Naive B cell (primary cell): ENCODE data around the gene CPLX3. TPM values are rescaled to one million over a fixed set of nuclear protein-coding genes. Genes with fewer than 3 reads are reported as not detected.

Experiments
- ATAC-seq, 2 donors: fragments of 150-1000 bp; cut with Tn5 transposase; 2 replicates each; pipeline ENCODE4 v1.10.0; 2021; ENCODE audit warnings: low read depth in 2 of 2, mild to moderate bottlenecking in 2 of 2, moderate library complexity in 2 of 2
- DNase-seq: peaks from one replicate; pipeline ENCODE4 v3.0.0; 2022
- H3K27ac Mint-ChIP-seq, 6 donors: one replicate each; pipeline ENCODE4 v1.8.0; 2020 to 2022; ENCODE audit warnings: mild to moderate bottlenecking in 6 of 6, mixed read lengths in 6 of 6, moderate library complexity in 5 of 6, inconsistent platforms in 2 of 6
- H3K27me3 Mint-ChIP-seq, 3 donors: one replicate each; pipeline ENCODE4 v1.8.0; 2021 to 2022; ENCODE audit warnings: mixed read lengths in 3 of 3, mild to moderate bottlenecking in 1 of 3
- H3K36me3 Mint-ChIP-seq, 2 donors: one replicate each; pipeline ENCODE4 v1.8.0; 2020 to 2022; ENCODE audit warnings: mixed read lengths in 2 of 2, inconsistent platforms in 1 of 2, mild to moderate bottlenecking in 1 of 2
- H3K4me1 Mint-ChIP-seq, 3 donors: one replicate each; pipeline ENCODE4 v1.8.0; 2020 to 2022; ENCODE audit warnings: mixed read lengths in 3 of 3, inconsistent platforms in 1 of 3, mild to moderate bottlenecking in 1 of 3, moderate library complexity in 1 of 3
- H3K4me3 Mint-ChIP-seq, 8 donors: one replicate each; pipeline ENCODE4 v1.8.0; 2020 to 2022; ENCODE audit warnings: mild to moderate bottlenecking in 8 of 8, mixed read lengths in 8 of 8, moderate library complexity in 8 of 8, inconsistent platforms in 2 of 8
- H3K9me3 Mint-ChIP-seq, 7 donors: one replicate each; pipeline ENCODE4 v1.8.0; 2020 to 2022; ENCODE audit warnings: mixed read lengths in 7 of 7, mild to moderate bottlenecking in 5 of 7, inconsistent platforms in 2 of 7, moderate library complexity in 1 of 7
- polyA plus RNA-seq, 6 donors: library from polyadenylated mRNA; unstranded; fragments of 300-500 nt; fragmentation: Illumina TruSeq; gene quantifications; one replicate each; pipeline ENCODE4 v1.2.3, GENCODE V29; 2021; ENCODE audit warnings: low read depth in 6 of 6

CPLX3 gene
- polyA plus RNA-seq, 6 donors from 2014 or later: not detected

GRCh38 chr15:74791667-74792066, 34.8 kb upstream of the CPLX3 start:
- peaks cover 0 to 18% of the 10 kb centered on the region in 2 donors for H3K36me3 Mint-ChIP-seq
- peaks cover 75 to 94% (median 90%) of the 10 kb centered on the region in 3 donors for H3K4me1 Mint-ChIP-seq
- ATAC-seq (no peak), DNase-seq (no peak)
- no peaks in the 10 kb centered on the region for H3K27me3 Mint-ChIP-seq
- H3K9me3 Mint-ChIP-seq: no peaks in the 10 kb centered on the region
- peak overlapping the region; percentile 9 to 100 (median 97) for H3K27ac Mint-ChIP-seq
- H3K4me3 Mint-ChIP-seq: peak overlapping the region; percentile 73 to 99 (median 92)

DNA sequence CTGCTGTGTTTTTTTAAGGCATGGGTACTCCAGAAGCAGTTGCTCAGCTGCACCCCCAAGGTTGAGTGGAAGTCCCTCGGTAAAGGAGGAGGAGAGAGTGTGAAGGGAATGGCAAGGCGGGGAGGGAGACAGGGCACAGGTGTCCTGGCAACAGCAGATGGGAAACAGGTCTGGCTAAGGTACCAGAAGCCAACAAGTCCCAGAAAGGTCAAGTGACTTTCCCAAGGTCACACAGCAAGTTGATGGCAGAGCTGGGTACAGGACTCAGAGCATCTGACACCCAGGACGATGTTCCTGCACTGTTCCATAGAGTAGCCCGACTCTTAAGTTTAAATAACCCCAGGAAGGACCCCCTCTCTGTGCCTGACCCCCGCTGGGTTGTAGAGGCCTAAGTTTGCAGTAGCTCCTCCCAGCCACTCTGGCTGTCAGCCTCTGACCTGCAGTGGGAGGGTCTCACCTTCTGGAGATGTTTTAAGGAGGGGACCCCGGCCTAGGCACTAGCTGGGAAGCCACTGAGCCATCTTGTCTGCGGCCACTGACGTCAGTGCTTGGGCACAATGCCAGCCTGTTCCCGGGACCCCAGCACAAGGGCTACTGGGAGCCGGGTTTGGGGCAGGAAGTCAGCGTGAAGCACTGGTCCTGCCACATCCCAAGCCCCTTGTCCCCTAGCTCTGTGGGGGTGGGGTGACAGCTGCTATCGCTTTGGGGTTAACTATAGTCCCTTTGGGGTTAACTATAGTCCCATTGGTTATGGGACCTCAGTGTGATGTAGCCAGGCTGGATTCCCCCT, 34.0 kb upstream of the CPLX3 start:
- peak overlapping the region; percentile 73 to 99 (median 92) for H3K4me3 Mint-ChIP-seq
- H3K27me3 Mint-ChIP-seq: no peaks in the 10 kb centered on the region
- DNase-seq: no peak
- H3K9me3 Mint-ChIP-seq: no peaks in the 10 kb centered on the region
- H3K36me3 Mint-ChIP-seq: peaks cover 0 to 18% of the 10 kb centered on the region in 2 donors
- ATAC-seq: no peak
- peaks cover 73 to 94% (median 88%) of the 10 kb centered on the region in 3 donors for H3K4me1 Mint-ChIP-seq
- peak overlapping the region; percentile 88 to 100 (median 97) for H3K27ac Mint-ChIP-seq

DNA sequence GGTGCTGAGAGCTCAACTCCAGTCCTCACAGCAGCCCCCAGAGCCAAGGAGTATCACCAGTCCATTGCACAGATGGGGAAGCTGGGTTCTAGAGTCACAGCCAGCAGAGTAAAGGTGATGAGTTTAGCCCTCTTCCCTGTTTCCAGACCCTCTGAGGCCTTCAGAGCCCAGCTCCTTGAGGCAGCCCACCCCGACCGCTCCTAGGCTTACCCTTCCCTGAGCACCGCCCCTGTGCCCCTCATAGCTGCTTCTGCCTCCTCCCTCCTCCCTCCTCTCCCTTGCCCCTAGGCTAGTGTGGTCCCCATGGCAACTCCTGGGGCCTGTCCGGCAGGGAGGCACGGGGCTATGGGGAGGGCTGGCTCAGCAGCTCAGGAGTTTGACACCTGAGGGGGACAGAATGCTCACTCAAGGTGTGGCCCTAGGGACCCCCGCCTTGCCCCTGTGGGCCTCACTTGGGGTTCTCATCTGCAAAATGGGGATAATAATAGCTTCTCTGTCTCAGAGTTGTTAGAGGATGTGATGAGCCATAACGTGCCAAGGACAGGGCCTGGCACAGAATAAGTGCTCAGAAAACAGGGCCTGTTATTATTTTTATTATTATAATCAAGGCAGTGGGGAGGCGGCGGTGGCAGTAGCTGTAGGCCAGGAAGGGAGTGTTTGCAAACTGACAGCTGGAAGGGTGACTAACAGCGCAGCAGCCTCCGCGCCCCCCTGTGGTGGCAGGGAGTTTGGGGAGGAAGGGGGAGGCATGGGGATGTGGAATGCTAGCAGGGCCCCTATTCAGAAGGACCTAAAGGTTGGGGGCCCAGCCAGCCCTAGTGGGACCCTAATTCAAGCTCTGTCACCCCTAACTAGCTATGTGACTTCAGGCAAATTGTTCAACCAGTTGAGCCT, 33.0 kb upstream of the CPLX3 start:
- no peaks in the 10 kb centered on the region for H3K27me3 Mint-ChIP-seq
- no peaks in the 10 kb centered on the region for H3K9me3 Mint-ChIP-seq
- peak; percentile 60 for DNase-seq
- peaks cover 0 to 18% of the 10 kb centered on the region in 2 donors for H3K36me3 Mint-ChIP-seq
- H3K27ac Mint-ChIP-seq: peak overlapping the region; percentile 60 to 94 (median 86)
- ATAC-seq: peak in 1 of 2 donors; percentile 8
- peaks cover 72 to 94% (median 88%) of the 10 kb centered on the region in 3 donors for H3K4me1 Mint-ChIP-seq
- peak overlapping the region; percentile 69 to 98 (median 88) for H3K4me3 Mint-ChIP-seq

GRCh38 chr15:74794248-74794969, 32.0 kb upstream of the CPLX3 start:
- H3K27ac Mint-ChIP-seq: peak overlapping the region in 5 of 6 donors; percentile 70 to 96 (median 95)
- ATAC-seq: no peak
- H3K36me3 Mint-ChIP-seq: peaks cover 0 to 18% of the 10 kb centered on the region in 2 donors
- peaks cover 73 to 95% (median 89%) of the 10 kb centered on the region in 3 donors for H3K4me1 Mint-ChIP-seq
- H3K9me3 Mint-ChIP-seq: no peaks in the 10 kb centered on the region
- peak overlapping the region; percentile 6 to 87 (median 70) for H3K4me3 Mint-ChIP-seq
- DNase-seq: no peak
- H3K27me3 Mint-ChIP-seq: no peaks in the 10 kb centered on the region

- no peaks in the 10 kb centered on the region for H3K27me3 Mint-ChIP-seq
- DNase-seq (no peak), ATAC-seq (no peak)
- no peaks in the 10 kb centered on the region for H3K9me3 Mint-ChIP-seq
- H3K4me1 Mint-ChIP-seq: peaks cover 73 to 95% (median 89%) of the 10 kb centered on the region in 3 donors
- peak overlapping the region; percentile 58 to 87 (median 74) for H3K4me3 Mint-ChIP-seq
- H3K36me3 Mint-ChIP-seq: peaks cover 0 to 18% of the 10 kb centered on the region in 2 donors
- peak overlapping the region in 5 of 6 donors; percentile 70 to 96 (median 95) for H3K27ac Mint-ChIP-seq
These were observed 31.5 kb upstream of the CPLX3 start for GRCh38 chr15:74794970-74795349.

DNA sequence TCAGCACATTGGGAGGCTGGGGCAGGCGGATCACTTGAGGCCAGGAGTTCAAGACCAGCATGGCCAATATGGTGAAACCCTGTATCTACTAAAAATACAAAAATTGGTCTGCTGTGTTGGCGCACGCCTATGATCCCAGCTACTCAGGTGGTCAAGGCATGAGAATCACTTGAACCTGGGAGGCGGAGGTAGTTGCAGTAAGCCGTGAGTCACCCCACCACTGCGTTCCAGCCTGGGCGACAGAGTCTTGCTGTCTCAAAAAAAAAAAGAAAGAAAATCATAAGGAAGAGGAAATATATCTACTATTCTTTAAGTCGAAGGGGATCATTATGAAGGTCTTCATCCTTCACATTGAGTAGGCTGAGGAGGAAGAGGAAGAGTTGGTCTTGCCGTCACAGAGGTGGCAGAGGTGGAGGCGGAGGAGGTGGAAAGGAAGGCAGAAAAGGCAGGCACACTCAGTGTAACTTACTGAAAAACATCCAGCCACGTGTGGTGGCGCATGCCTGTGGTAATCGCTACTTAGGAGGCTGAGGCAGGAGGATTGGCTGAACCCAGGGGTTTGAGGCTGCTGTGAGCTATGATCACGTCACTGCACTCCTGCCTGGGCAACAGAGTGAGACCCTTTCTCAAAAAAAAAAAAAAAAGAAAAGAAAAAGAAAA, 30.3 kb upstream of the CPLX3 start:
- peak overlapping the region in 7 of 8 donors; percentile 25 to 83 (median 48) for H3K4me3 Mint-ChIP-seq
- H3K27me3 Mint-ChIP-seq: no peaks in the 10 kb centered on the region
- ATAC-seq (no peak), DNase-seq (no peak)
- peak overlapping the region in 5 of 6 donors; percentile 58 to 99 (median 95) for H3K27ac Mint-ChIP-seq
- H3K4me1 Mint-ChIP-seq: peaks cover 73 to 89% (median 84%) of the 10 kb centered on the region in 3 donors
- H3K9me3 Mint-ChIP-seq: no peaks in the 10 kb centered on the region
- H3K36me3 Mint-ChIP-seq: peaks cover 0 to 20% of the 10 kb centered on the region in 2 donors

- DNase-seq (no peak), ATAC-seq (no peak)
- Mint-ChIP-seq H3K4me1 (peaks cover 54 to 64% (median 58%) of the 10 kb centered on the region in 3 donors), H3K36me3 (peaks cover 0 to 15% of the 10 kb centered on the region in 2 donors), H3K27ac (peak overlapping the region; percentile 94 to 99 (median 96)), H3K4me3 (peak overlapping the region in 7 of 8 donors; percentile 21 to 89 (median 69)), H3K27me3 (no peaks in the 10 kb centered on the region), H3K9me3 (no peaks in the 10 kb centered on the region)
These were observed 27.8 kb upstream of the CPLX3 start for GRCh38 chr15:74798388-74799254.

GRCh38 chr15:74799255-74799855, 27.1 kb upstream of the CPLX3 start:
- Mint-ChIP-seq H3K4me3 (peak overlapping the region in 7 of 8 donors; percentile 60 to 83 (median 67)), H3K36me3 (peaks cover 5 to 22% of the 10 kb centered on the region in 2 donors), H3K27me3 (no peaks in the 10 kb centered on the region), H3K4me1 (peaks cover 56 to 64% (median 58%) of the 10 kb centered on the region in 3 donors), H3K9me3 (no peaks in the 10 kb centered on the region), H3K27ac (peak overlapping the region; percentile 94 to 99 (median 98))
- DNase-seq: peak; percentile 56
- ATAC-seq: peak; percentile 53 to 54

- DNase-seq (peak; percentile 91), ATAC-seq (peak; percentile 87)
- H3K36me3 Mint-ChIP-seq: peaks cover 5 to 22% of the 10 kb centered on the region in 2 donors
- H3K27ac Mint-ChIP-seq: peak overlapping the region; percentile 94 to 99 (median 98)
- no peaks in the 10 kb centered on the region for H3K9me3 Mint-ChIP-seq
- peaks cover 50 to 64% (median 56%) of the 10 kb centered on the region in 3 donors for H3K4me1 Mint-ChIP-seq
- peak overlapping the region; percentile 60 to 83 (median 68) for H3K4me3 Mint-ChIP-seq
- no peaks in the 10 kb centered on the region for H3K27me3 Mint-ChIP-seq
These were observed 26.4 kb upstream of the CPLX3 start for GRCh38 chr15:74799856-74800558.

- Mint-ChIP-seq H3K4me3 (peak overlapping the region in 1 of 8 donors; percentile 56), H3K4me1 (peaks cover 44 to 57% (median 51%) of the 10 kb centered on the region in 3 donors), H3K27ac (peak overlapping the region in 3 of 6 donors; percentile 96 to 99 (median 98)), H3K36me3 (peaks cover 5 to 22% of the 10 kb centered on the region in 2 donors), H3K9me3 (no peaks in the 10 kb centered on the region), H3K27me3 (no peaks in the 10 kb centered on the region)
- no peak for ATAC-seq
- DNase-seq: no peak
These were observed 25.8 kb upstream of the CPLX3 start for GRCh38 chr15:74800559-74801094.
